ENCODE data around the gene MEF2D. TPM values are rescaled to one million over a fixed set of nuclear protein-coding genes. Genes with fewer than 3 reads are reported as not detected.
A peak's percentile ranks its signal among the peaks of the same experiment; 100 is the strongest.

Gene MEF2D
- total RNA-seq, 1 donor from 2014 or later, result 59.2 TPM

DNA sequence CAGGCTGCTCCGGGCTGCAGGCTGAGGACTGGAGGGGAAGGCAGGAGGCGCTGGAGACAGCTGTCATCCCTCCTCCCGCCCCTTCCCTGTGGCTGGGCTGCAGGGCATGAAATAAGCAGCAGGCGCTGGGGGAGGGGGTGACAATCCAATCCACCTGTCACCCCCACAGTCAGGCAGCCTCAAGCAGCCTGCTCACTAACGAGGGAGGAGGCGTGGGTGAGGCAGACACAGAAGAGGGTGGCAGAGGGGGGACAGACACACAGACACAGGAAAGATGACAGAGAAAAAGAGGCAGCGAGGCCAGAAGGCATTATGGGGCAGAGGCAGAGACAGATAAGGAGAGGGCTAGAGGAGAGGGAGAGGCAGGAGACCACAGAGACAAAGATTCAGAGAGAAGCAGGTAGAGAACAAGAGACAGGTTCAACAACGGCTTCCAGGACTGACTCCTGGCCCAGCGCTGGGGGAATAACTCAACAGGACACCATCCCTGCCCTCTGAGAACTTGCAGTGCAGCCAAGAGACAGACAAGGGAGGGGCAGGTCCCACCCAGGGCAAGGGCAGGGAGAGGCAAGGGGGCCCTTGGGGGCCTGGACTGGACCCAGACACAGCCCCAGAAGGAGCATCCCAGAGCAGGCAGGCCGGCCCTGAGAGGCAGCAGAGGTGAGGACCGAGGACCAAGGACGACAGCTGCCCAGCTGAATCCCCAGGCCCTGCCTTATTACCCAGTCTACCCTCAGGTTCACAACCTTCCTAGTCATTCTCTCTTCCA, 11.2 kb downstream of the MEF2D start:
- peak; percentile 97 for DNase-seq (ENCODE audit: low read depth)

DNA sequence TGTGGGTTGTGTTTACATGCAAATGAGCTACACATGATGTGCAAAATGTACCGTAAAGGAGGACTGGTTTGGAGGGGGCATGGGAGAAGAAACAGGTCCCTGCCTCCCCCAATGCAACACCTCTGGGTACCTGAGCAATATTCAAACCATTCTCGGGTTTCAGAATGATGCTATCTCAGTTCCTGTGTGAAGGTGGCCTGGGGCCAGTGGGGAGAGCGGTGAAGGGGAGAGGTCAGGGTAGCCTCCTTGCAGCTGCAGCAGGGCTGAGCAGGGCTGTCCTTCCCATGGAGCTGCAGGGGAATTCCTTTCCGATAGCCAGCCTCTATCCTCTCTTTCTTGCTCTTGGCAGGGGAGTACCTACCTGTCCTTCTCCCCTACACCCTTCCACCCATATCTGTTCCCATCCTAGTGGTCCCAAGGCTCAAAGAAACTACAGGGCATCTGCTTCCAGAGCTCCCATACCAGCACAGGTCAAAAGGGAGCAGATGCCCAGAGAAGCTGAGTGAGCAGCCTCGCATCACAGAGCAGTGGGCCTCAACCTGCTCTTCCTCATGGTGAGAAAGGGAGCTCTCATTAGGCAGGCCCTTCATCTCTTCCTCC, 11.9 kb downstream of the MEF2D start:
- DNase-seq (ENCODE audit: low read depth), result no peak

DNA sequence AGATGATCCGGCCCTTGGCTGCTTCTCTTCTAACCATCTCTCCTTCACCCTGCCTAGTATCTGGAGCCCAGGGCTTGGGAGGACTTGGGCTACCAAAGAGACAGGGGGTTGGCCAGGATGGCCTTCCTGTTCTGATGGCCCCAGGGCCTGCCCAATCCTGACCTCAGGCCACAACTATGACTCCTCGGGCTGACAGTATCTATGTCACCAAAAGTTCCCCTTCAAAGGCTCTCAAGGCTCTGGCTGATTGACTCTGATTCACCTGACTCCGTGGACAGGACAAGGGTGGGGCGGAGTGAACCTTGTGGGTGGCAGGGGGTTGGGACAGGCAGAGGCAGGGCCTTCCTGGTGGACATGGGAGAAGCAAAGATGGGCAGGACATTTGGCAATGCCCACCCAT, 12.7 kb downstream of the MEF2D start:
- DNase-seq (ENCODE audit: low read depth), result peak; percentile 41

DNA sequence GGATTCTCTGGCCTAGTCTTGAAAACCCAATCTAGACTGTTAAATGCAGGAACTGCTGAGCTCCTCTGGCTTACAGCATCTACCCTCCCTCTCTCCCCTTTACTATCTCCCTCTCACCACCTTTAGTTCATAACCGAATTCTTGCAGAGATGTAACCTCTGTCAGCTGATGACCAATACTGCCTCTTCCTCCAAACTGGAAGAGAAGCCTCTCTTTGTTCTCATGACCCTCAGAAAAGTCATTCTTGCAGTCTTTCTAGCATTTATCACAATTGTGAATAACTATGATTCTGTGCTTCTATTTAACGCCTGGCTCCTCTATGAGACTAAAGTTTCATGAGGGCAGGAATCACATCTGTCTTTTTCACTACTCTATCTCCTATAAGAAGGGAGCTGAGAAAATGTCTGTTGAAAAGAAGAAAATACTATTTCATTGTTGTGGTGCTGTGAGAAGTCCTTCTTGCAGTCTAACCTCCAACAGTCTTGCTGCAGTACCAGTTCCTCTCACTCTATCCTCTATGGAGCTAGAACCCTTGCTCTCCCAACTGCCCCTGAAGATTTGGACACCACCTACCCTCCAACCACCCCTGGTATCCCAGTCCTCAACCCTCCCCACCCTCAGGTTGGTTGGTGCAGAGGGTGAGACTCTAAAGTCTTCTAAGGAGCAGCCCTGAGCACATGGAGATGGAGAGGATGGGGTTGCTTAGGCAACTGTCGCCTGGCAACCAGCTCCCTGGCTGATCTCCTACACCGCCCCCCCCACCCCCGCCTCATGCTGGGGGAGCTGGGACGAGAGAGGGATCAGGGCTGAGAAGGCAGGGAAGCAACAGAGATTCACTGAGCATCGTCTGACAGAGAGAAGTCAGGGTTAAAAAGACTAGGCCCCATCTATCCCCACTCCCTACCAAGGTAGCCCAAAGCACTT, 13.9 kb downstream of the MEF2D start:
- no peak for DNase-seq (ENCODE audit: low read depth)

DNA sequence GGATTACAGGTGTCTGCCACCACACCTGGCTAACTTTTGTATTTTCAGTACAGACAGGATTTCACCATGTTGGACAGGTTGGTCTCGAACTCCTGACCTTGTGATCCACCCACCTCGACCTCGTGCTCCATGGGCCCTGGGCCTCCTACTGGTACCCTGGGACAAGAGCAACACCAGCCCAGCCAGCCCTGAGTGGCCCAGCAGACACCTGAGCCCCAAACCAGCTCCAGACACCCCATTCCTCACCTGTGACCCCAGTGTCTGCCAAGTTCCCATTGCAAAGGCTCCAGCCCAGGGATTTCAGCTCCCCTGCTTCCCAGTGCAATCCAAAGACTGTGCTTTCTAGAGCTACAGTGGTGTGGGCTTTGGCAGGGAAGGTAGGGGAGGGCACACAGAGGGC, 14.6 kb downstream of the MEF2D start:
- no peak for DNase-seq (ENCODE audit: low read depth)

DNA sequence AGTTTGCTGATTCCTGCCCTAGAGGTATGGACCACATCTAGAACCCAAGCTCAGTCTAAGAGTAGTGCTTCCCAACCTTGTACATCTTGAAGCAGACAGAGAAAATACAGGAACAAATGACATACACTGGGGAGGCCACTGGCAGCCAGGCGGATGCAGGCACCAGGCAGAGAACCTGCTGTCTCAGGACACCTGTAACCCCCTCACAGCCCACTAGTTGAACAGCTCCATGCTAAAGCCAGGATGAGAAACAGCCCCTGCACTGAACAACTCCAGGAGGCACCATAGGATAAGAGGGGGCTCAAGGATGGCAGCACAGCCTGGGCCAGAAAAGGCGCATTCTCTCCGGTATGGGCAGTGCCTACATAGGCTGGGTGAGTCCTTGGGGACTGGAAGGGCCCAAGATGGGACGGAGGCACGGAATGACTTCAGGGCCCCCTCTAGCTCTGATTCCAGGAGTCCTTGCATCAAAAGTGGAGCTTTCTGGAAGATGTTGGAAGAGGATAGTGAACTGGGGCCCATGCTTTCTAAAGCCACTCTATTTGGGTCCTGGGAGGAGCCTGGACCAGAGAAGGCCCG, 16.0 kb downstream of the MEF2D start:
- DNase-seq (ENCODE audit: low read depth), result no peak

DNA sequence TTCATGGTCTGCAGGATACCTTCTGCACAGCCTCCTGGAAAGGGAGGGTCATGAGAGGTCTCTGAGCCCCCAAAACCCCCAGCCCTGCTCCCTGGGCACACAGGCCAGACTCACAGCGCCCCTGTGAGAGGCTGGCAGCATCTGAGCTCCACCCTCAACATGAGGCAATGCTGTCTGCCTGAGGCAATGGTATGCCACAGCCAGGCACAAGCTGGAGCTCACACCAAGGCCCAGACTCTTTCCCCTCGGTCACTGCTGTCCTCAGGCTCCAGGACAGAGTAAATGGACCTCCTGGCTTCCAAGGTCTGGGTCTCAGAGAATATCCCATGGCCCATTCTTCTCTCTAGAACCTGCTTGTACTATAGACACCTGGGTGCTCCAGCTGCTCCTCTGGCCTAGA, 17.2 kb downstream of the MEF2D start:
- no peak for DNase-seq (ENCODE audit: low read depth)

DNA sequence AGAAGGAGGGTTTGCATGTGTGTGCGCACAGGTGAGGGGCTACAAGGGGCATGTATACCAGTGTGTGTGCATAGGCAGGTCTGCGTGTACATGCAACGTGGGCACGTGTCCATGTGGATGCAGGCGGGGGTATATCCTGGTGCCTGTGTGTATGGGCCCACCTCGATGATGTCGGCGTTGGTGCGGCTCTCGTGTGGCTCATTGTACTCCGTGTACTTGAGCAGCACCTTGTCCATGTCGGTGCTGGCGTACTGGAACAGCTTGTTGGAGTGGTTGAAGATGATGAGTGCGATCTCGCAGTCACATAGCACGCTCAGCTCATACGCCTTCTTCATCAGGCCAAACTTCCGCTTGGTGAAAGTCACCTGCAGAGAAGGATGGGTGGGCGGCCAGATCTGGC, 18.3 kb downstream of the MEF2D start:
- DNase-seq (ENCODE audit: low read depth), result no peak

DNA sequence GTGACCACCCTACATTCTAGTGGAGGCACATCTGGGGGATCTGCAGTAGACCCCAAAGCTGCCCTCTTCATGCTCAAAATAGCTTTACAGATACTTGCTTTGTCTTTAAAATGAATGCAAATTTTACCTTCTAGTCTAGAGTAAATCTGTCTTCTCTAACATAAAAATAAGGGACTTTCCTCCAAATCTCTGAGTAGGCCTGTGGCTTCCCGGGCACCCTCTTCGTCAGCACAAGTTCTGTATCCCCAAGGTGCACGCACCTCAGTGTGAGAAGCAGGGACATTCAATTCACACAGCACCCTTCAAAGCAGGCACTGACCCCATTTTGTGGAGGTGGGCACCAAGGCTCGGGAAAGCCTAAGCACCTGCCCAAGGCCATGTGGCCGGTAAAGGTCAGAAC, 19.0 kb downstream of the MEF2D start:
- DNase-seq (ENCODE audit: low read depth), result no peak

DNA sequence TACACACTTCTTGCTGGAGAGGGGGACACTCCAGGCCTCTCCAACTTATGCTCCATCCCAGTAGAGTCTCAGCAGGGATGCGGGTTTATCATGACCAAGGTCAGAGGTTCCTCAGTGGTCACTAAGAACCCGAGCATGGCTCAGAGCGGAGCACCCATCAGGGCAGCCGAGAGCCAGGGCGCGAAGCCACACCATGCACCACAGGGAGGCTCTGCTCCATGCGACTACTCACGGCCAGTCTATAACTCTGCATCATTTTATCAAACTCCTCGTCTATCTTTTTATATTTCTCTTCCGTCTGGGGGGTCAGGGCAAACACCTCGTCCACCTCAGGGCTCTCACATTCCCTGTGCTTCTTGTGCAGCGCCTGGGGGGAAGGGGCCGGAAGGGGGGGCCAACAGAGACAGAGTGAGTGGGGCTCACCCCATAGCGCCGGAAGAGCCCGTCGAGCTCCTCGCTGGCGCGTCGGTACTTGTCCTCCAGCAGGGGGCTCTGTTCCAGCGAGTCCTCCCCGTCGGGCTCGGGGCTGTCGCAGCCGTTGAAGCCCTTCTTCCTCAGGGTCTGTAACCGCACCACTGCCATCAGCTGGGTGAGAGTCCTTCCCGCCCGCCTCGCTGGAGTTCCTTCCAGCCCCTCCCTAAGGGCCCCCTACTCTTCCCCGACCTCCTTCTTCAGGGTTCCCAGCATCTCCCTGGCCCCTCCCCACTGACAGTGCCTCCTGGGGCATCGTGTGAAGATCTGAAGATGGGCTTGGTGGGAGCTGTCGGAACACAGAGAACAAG, 20.0 kb downstream of the MEF2D start:
- DNase-seq (ENCODE audit: low read depth), result peak; percentile 38

DNA sequence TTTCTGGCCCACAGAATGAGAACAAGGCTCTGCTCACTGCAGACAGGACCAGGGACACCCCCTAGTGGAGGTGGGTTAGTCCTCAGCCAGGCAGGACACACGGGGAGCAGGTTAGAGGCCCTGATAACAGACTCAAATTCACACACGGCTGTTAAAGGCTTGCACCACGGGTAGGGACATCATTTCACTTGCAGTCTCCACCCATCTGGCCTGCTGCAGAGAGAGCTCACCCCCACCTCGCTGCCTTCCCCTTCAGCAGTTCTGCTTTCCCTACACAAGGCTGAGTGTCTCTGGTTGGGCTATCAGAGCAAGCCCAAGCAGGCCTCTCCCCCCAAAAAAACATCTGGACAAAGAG, 20.6 kb downstream of the MEF2D start:
- no peak for DNase-seq (ENCODE audit: low read depth)

DNA sequence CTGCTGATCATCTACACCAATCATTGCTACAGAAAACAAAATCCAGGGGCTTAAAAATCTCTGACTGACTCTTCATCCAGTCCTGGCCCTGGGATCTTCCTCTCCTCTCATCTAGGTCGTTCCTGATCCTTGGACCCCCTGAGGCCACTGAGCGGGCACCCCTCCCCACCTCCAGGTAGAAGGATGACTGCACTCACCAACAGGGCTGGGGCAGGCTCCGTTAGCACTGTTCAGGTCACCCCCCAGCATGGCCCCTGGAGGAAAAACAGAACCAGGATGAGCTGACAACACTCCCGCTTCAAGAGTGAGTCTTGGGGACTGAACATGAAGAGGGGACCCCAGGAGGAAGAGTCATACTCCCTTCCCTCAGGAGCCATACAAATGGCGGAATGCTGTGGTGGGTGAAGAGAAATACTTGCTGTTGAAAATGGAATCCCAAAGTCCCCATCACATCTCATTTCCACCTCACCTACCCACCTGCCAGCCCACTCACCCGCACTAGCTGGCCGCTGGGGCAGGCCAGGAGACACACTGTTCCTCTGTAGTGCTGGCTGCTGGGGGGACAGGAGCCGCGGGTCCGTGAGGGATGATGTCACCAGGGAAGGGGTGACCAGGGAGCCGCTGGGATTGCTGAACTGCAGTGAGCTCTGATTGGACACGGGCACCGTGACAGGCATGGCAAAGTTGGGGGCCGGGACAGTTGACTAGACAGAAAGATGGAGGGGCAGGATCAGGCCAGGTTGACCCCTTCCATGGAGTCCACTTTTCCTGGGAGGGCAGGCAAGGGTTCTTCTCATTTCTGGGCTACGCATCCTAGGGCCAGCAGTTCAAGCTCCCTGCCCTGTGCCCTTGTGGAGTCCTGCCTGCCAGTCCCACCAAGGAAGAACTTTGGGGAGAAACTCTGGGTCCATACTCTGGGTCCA, 21.2 kb downstream of the MEF2D start:
- no peak for DNase-seq (ENCODE audit: low read depth)

DNA sequence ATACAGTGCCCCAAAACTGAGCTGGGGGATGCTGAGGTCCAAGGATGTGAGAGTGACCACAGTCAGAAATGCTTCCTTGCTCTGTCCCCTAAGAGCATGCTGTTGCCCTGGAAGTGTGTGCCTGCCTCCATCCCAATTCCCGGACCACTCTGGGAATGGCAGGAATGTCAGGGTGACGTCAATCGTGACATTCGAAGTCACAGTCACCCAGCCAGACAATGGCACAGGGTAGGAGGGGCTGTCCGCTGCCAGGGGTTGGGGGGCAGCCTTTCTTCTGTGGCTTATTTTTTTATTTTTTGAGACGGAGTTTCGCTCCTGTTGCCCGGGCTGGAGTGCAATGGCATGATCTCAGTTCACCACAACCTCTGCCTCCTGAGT, 22.3 kb downstream of the MEF2D start:
- DNase-seq (ENCODE audit: low read depth), result no peak

DNA sequence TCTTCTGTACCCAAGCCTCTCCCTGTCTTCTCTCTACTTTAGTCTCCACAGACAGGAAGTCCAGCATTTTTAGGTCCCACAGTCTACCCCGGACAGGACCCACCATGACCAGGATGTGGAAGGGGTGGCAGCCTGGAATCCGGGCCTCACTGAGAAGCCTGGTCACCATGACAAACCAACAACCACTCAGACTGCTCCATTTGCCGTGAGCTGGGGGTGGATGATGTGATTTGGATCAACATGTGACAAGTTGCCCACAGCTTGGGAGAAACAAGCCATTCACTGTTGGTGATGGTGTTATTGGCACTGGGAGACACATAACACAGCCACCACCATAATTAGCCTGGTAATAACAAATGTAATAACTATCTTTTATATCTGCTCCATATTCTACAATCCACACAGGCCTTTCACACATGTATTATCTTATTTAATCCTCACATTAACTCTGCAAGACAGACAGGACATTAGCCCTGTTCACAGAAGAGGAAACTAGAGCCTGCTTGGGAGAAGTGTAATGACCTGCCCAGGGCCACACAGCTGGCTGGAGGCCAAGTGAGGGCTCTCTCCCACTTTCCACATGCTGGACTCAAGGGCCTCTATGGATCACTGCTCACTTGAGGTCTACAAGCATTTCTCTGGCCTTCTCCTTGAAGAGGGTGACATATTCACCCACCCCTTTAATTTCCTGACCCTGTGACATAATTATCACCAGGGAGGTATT, 22.9 kb downstream of the MEF2D start:
- no peak for DNase-seq (ENCODE audit: low read depth)

DNA sequence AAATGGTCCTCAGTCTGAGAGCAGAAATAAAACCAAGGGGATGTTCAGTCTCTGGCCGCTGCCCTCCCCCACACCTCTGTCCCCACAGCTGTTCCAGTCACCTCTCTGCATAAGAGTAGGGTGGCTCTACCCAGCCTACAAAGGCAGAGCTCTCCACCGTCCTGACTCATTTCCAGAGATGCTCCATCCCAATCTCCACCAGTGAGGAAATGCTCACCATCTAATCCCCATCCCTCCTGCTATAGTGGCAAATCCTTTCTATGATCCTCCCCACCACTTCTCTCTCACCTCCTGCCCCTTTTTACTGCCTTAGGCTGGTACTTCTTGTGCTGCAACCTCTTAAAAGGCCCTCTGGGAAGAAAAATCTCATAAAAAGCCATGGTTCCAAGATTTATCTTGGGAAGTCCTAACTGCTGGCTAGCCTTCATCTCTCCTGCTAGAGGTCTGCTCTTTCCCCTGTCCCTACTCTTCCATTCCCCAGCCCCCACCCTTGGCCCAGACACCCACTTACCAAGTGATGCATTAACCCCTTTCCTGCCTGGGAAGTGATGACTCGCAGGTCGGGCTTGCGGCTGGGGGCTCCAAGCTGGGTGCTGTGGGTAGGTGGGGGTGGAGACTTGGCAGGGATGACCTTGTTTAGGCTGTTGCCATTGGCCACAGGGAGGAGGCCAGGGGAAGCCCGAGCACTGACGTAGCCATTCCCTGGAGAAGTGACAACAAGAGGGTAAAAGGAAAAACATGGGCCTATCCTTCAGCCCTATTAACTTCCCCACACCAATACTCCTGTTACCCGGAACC, 23.9 kb downstream of the MEF2D start:
- DNase-seq (ENCODE audit: low read depth), result no peak

DNA sequence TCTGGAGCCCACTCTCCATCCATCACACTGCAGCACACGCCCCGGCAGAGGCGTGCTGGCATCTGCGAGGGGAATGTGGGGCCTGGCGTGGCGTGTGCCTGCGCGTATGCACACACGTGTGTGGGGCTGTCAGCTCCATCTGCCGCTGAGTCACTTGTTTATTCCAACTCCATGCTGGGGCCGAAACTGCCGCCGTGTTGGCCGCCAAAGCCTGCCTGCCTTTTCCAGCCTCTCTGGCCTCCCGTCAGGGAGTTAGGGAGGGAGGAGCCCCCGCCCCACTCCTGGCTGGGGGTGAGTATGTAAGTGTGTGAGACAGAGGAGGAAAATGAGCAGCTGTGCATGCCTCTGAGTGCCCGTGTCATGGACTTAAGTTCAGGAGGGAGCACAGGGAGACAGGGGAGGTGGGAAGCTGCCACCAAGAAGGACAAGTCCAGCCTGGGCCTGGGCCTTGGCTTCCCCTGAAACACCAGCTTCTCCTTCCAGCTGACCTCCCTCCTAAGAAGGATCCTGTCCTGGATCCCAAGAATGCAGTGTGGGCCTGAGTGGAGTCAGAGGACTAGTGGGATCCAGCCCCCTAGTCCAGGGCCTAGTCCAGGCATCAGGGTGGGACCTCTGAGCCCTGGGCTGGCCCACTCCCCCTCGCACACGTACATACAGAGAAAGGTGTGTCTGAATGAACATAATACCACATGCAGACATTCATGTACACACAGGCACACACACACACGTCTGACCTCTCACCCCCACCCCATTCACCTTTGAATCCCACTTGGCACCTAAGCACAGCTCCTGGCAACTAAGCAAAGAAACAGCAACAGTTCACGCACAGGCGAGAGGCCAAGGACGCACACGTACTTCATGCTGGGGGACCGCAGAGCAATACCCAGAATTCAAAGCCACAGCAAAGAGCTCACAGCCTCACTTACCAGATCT, 24.7 kb downstream of the MEF2D start:
- peak; percentile 84 for DNase-seq (ENCODE audit: low read depth)

DNA sequence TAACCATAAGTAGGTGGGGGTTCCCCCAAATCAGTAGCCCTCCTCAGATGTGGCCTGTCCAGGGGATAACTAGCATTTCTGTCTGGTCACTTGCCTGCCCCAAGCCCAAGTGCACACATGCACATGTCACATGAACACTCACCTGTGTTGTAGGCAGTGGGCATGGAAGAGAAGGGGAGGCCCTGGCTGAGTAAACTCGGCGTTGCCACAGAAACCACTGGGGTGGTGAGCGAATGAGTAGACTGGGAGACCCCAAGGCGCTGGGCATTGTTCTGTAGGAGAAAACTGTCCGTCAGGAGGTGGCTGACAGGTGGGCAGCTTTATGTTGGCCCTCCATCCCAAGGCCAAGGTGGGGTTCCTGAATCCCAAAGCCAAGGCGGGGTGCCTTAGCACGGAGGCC, 25.6 kb downstream of the MEF2D start:
- DNase-seq (ENCODE audit: low read depth), result no peak
